ENCODE measurements around the gene ARID3B.

Gene ARID3B

GRCh38 chr15:74604983-74605794, 64.2 kb downstream of the ARID3B start:
- DNase-seq: peak; percentile 54

- no peak for DNase-seq
Measured at GRCh38 chr15:74605795-74606150, 64.8 kb downstream of the ARID3B start.

GRCh38 chr15:74608786-74609185, 67.8 kb downstream of the ARID3B start:
- DNase-seq: peak; percentile 5

- DNase-seq: no peak
Measured at GRCh38 chr15:74609938-74610301, 68.9 kb downstream of the ARID3B start.

- DNase-seq: no peak
Measured at GRCh38 chr15:74610302-74610951, 69.4 kb downstream of the ARID3B start.

GRCh38 chr15:74611341-74611740, 70.3 kb downstream of the ARID3B start:
- DNase-seq: no peak

- no peak for DNase-seq
Measured at GRCh38 chr15:74611834-74612233, 70.8 kb downstream of the ARID3B start.

- no peak for DNase-seq
Measured at GRCh38 chr15:74612677-74613076, 71.7 kb downstream of the ARID3B start.

- peak; percentile 6 for DNase-seq
Measured at GRCh38 chr15:74613089-74613952, 72.3 kb downstream of the ARID3B start.

- DNase-seq: no peak
Measured at GRCh38 chr15:74613953-74614743, 73.1 kb downstream of the ARID3B start.

GRCh38 chr15:74614744-74615507, 73.9 kb downstream of the ARID3B start:
- peak; percentile 64 for DNase-seq

GRCh38 chr15:74615508-74616365, 74.7 kb downstream of the ARID3B start, which contains the start of gene CLK3:
Gene CLK3, plus strand, starts transcription at chr15:74615836. Its CDS starts 3,361 bp downstream, at chr15:74619197.
- DNase-seq: peak; percentile 94

- DNase-seq: peak; percentile 60
Measured at GRCh38 chr15:74616366-74616939, 75.4 kb downstream of the ARID3B start.

GRCh38 chr15:74616996-74617395, 76.0 kb downstream of the ARID3B start:
- no peak for DNase-seq

- no peak for DNase-seq
Measured at GRCh38 chr15:74618841-74619596, 78.0 kb downstream of the ARID3B start.

- DNase-seq: no peak
Measured at GRCh38 chr15:74619916-74620635, 79.1 kb downstream of the ARID3B start.

- peak; percentile 43 for DNase-seq
Measured at GRCh38 chr15:74620636-74621545, 79.9 kb downstream of the ARID3B start.

GRCh38 chr15:74621546-74621920, 80.5 kb downstream of the ARID3B start:
- no peak for DNase-seq
